Endothelial cell (in vitro differentiated cells): Measurements from ENCODE around the gene GALNT10. TPM values are rescaled to one million over a fixed set of nuclear protein-coding genes. Genes with fewer than 3 reads are reported as not detected.

Experiments
- DNase-seq: peaks from one replicate; pipeline ENCODE4 v3.0.0; 2021; ENCODE audit warnings: low spot score
- H3K27ac Mint-ChIP-seq: one replicate; pipeline ENCODE4 v1.8.0; 2021; ENCODE audit warnings: mixed read lengths, inconsistent platforms; ENCODE audit not compliant: unreplicated experiment
- H3K27me3 Mint-ChIP-seq: one replicate; pipeline ENCODE4 v1.8.0; 2021; ENCODE audit warnings: mild to moderate bottlenecking, moderate library complexity, mixed read lengths, inconsistent platforms; ENCODE audit not compliant: unreplicated experiment
- H3K36me3 Mint-ChIP-seq: one replicate; pipeline ENCODE4 v1.8.0; 2021; ENCODE audit warnings: mild to moderate bottlenecking, low read depth, mixed read lengths, inconsistent platforms; ENCODE audit not compliant: unreplicated experiment
- H3K4me1 Mint-ChIP-seq: one replicate; pipeline ENCODE4 v1.8.0; 2021; ENCODE audit warnings: mild to moderate bottlenecking, mixed read lengths, inconsistent platforms; ENCODE audit not compliant: unreplicated experiment
- H3K4me3 Mint-ChIP-seq: one replicate; pipeline ENCODE4 v1.8.0; 2021; ENCODE audit warnings: mild to moderate bottlenecking, mixed read lengths, inconsistent platforms; ENCODE audit not compliant: unreplicated experiment
- H3K9me3 Mint-ChIP-seq: one replicate; pipeline ENCODE4 v1.8.0; 2021; ENCODE audit warnings: mixed read lengths, inconsistent platforms; ENCODE audit not compliant: unreplicated experiment
- total RNA-seq: library from RNA; stranded (reverse); fragmentation: NEBNext Ultra II Directional; extraction: Animal tissue kit (Norgen Biotek cat#: 25700); gene quantifications from one replicate; pipeline ENCODE4 v1.2.1, GENCODE V29; 2021; ENCODE audit not compliant: unreplicated experiment
- TF ChIP-seq, protein P1 (sequence below): fragments of 200-600 bp; sonication (generic); IDR thresholded peaks from one replicate; pipeline ENCODE4 v1.5.0; 2021; ENCODE audit warnings: antibody characterized with exemption; ENCODE audit not compliant: unreplicated experiment

GALNT10 gene
- total RNA-seq, 1 donor from 2014 or later, result 22.5 TPM

DNA sequence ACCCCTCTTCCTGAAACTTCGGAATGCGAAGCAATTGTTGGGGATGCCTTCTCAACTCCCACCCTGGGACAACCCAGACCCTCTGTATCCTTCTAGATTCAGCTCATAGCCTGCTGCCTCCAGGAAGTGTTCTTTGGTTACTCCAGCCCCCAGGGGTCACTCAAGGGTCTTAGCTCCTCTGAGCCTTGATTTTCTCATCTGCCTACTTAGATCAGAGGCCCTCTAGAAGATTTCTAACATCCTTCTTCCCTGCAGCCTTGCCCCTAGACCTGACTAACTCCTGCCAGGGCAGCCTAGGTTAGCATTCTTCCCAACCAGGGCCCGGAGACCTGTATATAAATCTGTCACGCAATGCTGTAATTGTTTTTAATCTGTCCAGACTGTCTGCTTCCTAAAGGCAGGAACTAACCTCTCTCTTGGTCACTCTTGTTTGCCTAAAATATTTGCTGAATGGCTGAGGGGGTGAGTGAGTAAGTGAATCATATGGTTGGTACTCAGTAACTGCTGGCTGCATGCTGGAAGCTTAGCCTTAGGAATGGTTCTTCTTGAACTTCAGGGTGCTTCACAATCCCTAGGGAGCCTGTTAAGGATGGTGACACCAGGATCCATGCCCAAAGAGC, 8.2 kb downstream of the GALNT10 start:
- Mint-ChIP-seq H3K36me3 (peaks cover 5% of the 10 kb centered on the region), H3K9me3 (no peaks in the 10 kb centered on the region), H3K4me3 (no peak overlapping the region), H3K4me1 (peaks cover 33% of the 10 kb centered on the region), H3K27ac (no peak overlapping the region), H3K27me3 (peaks cover 6% of the 10 kb centered on the region)
- no peak for DNase-seq
- TF ChIP-seq, protein P1, sequence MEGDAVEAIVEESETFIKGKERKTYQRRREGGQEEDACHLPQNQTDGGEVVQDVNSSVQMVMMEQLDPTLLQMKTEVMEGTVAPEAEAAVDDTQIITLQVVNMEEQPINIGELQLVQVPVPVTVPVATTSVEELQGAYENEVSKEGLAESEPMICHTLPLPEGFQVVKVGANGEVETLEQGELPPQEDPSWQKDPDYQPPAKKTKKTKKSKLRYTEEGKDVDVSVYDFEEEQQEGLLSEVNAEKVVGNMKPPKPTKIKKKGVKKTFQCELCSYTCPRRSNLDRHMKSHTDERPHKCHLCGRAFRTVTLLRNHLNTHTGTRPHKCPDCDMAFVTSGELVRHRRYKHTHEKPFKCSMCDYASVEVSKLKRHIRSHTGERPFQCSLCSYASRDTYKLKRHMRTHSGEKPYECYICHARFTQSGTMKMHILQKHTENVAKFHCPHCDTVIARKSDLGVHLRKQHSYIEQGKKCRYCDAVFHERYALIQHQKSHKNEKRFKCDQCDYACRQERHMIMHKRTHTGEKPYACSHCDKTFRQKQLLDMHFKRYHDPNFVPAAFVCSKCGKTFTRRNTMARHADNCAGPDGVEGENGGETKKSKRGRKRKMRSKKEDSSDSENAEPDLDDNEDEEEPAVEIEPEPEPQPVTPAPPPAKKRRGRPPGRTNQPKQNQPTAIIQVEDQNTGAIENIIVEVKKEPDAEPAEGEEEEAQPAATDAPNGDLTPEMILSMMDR, result no peak

DNA sequence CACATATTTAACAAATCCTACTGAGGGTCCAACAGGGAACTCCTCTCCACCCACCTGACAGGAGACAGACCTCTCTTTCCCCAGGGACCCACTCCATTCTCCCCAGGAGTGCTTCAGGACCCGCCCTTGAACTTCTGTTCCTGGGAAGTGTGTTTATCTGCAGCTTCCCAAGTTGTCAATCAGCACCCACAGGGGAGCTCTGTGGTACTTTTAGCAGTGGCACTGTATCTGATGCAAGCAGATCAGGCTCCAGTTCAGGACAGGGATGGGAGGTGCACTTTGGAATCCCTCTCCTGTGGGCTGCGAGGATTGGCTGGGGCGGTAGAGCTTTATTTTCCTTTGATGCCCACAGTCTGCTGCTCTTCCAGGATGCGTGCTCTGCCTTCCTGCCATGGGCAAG, 8.7 kb downstream of the GALNT10 start:
- Mint-ChIP-seq H3K4me1 (peaks cover 33% of the 10 kb centered on the region), H3K27me3 (peaks cover 6% of the 10 kb centered on the region), H3K9me3 (no peaks in the 10 kb centered on the region), H3K36me3 (peaks cover 5% of the 10 kb centered on the region), H3K4me3 (no peak overlapping the region), H3K27ac (no peak overlapping the region)
- TF ChIP-seq, protein P1, result no peak
- no peak for DNase-seq

DNA sequence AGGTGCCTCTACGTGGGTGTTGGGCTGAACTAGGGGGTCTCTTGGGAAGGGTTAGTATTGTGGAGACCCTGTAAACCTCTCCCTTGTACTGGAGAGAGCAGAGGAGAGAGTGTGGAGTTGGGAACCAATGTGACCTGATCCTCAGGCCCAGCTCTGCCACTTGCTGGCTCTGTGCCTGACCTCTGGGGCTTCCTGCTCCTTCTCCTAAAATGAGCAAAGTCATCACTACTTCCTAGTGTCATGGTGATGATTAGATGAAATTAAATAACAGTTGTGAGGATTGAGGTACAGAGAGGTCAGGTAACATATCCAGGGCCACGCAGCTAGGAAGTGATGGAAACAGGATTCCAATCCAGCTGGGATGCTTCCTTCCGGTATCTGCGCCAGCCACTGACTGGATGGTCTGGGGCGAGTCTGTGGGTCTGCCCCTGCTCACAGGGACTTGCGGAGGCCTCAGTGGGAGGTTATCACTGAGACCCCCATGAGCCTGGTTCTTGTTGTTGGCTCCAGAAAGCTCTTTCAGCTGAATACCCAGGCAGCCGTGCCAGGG, 9.2 kb downstream of the GALNT10 start:
- peaks cover 5% of the 10 kb centered on the region for H3K36me3 Mint-ChIP-seq
- no peak overlapping the region for H3K27ac Mint-ChIP-seq
- H3K27me3 Mint-ChIP-seq, result peaks cover 6% of the 10 kb centered on the region
- TF ChIP-seq, protein P1, result no peak
- H3K4me1 Mint-ChIP-seq, result peaks cover 33% of the 10 kb centered on the region
- no peak overlapping the region for H3K4me3 Mint-ChIP-seq
- H3K9me3 Mint-ChIP-seq, result no peaks in the 10 kb centered on the region
- DNase-seq, result no peak

- Mint-ChIP-seq H3K4me3 (no peak overlapping the region), H3K27ac (no peak overlapping the region), H3K4me1 (peaks cover 33% of the 10 kb centered on the region), H3K36me3 (peaks cover 5% of the 10 kb centered on the region), H3K9me3 (no peaks in the 10 kb centered on the region), H3K27me3 (peaks cover 6% of the 10 kb centered on the region)
- no peak for DNase-seq
- TF ChIP-seq, protein P1, result no peak
Measured at GRCh38 chr5:154200221-154200620, 9.7 kb downstream of the GALNT10 start.

GRCh38 chr5:154201108-154201769, 10.7 kb downstream of the GALNT10 start:
- no peak for DNase-seq
- H3K27me3 Mint-ChIP-seq, result peaks cover 6% of the 10 kb centered on the region
- H3K4me3 Mint-ChIP-seq, result no peak overlapping the region
- TF ChIP-seq, protein P1, result no peak
- no peak overlapping the region for H3K27ac Mint-ChIP-seq
- H3K4me1 Mint-ChIP-seq, result peaks cover 29% of the 10 kb centered on the region
- no peaks in the 10 kb centered on the region for H3K9me3 Mint-ChIP-seq
- no peaks in the 10 kb centered on the region for H3K36me3 Mint-ChIP-seq
